ENCODE results near the gene RBKS.
"Not testable (repeated sequence)": the region's sequence is repeated elsewhere in the genome, so short reads cannot be mapped to it uniquely, and the experiment has no call there.

The RBKS gene

GRCh38 chr2:27762951-27763906 lies 127.0 kb downstream of the RBKS start:
- no peaks in the 10 kb centered on the region for H3K4me1 ChIP-seq (ENCODE audit: insufficient read depth, low read length)
- no peak overlapping the region for H3K4me3 ChIP-seq (ENCODE audit: low read length)
- no peak overlapping the region for H3K9ac ChIP-seq (ENCODE audit: low read depth, low read length)
- H3K36me3 ChIP-seq (ENCODE audit: insufficient read depth, low read length) = no peaks in the 10 kb centered on the region
- no peaks in the 10 kb centered on the region for H3K27me3 ChIP-seq (ENCODE audit: insufficient read depth, low read length)
- WGBS = 87% methylated on average over 3 of the region's 3 CpGs
- H3K27ac ChIP-seq (ENCODE audit: low read depth, low read length) = no peak overlapping the region
- H3K9me3 ChIP-seq (ENCODE audit: insufficient read depth, low read depth, low read length) = no peaks in the 10 kb centered on the region

DNA sequence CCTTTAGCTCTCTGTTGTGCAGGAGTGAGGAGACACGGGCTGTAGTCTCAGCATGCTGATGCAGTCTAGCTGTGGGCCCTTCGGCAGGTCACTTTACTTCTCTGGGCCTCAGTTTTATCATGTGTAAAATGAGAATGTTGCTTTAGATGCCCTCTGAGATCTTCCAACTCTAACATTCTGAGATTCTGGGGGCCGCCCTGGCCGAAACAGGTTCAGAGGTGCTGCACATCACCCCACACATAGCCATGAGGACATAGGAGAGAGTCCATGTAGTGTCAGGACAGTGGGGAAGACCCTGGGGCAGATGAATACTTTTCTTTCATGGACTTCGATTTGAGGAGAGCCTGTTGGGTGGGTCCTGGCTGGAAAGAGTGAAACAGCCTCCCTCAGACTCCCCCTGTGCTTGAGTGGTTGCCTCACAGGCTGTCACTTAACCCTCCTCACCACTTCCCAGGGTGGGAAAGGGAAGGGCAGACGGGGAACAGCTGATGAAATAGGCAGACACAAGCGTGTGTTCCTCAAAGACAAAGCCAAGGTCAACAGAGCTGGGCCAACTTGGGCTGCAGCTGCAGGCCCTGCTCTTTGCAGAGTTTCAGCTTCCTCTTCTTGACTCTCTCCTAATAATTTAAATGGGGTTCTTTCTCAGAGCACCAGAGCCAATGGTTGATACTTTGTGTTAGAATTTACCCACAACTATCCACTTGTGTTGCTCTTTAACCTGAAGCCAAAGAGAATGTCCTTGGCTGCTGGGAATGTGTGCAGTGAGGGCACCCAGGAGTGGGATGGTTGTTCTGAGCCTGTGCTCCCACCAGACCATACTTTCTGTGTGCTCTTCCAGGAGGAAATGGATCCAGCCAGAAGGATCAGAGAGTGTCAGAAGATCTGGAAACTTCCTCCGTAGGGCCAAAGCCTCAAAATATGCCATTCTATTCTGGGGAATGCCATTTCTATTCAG lies 133.4 kb downstream of the RBKS start:
- H3K9ac ChIP-seq (ENCODE audit: low read depth, low read length) = no peak overlapping the region
- no peaks in the 10 kb centered on the region for H3K9me3 ChIP-seq (ENCODE audit: insufficient read depth, low read depth, low read length)
- H3K4me1 ChIP-seq (ENCODE audit: insufficient read depth, low read length) = peaks cover 11% of the 10 kb centered on the region
- no peak overlapping the region for H3K4me3 ChIP-seq (ENCODE audit: low read length)
- 92% methylated on average over 6 of the region's 8 CpGs for WGBS
- H3K36me3 ChIP-seq (ENCODE audit: insufficient read depth, low read length) = no peaks in the 10 kb centered on the region
- H3K27me3 ChIP-seq (ENCODE audit: insufficient read depth, low read length) = no peaks in the 10 kb centered on the region
- H3K27ac ChIP-seq (ENCODE audit: low read depth, low read length) = no peak overlapping the region

DNA sequence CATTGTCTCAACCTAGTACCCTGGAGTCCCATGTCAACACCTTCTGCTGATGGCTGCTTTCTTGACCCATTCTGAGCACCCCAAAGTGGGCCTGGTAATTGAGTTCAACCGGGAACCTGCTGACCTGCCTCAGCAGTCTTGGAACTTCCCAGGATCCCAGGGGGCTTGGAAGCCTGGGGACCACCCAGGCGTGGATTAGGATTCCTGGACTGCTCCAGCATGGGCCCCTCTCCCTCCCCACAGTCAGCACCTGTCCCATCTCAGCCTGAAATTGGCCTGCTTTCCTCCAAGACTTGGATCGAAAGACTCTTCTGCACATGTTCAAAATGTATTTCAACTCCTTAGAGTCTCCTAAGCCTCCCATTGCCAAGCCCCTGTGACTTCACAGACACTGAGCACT lies 134.1 kb downstream of the RBKS start:
- WGBS = 91% methylated on average over 3 of the region's 3 CpGs
- Histone ChIP-seq H3K4me3 (ENCODE audit: low read length) (no peak overlapping the region), H3K9me3 (ENCODE audit: insufficient read depth, low read depth, low read length) (no peaks in the 10 kb centered on the region), H3K27me3 (ENCODE audit: insufficient read depth, low read length) (no peaks in the 10 kb centered on the region), H3K4me1 (ENCODE audit: insufficient read depth, low read length) (peaks cover 14% of the 10 kb centered on the region), H3K27ac (ENCODE audit: low read depth, low read length) (no peak overlapping the region), H3K36me3 (ENCODE audit: insufficient read depth, low read length) (no peaks in the 10 kb centered on the region), H3K9ac (ENCODE audit: low read depth, low read length) (no peak overlapping the region)

- WGBS = 85% methylated on average over 5 of the region's 5 CpGs
- Histone ChIP-seq H3K4me3 (ENCODE audit: low read length) (no peak overlapping the region), H3K9me3 (ENCODE audit: insufficient read depth, low read depth, low read length) (no peaks in the 10 kb centered on the region), H3K27me3 (ENCODE audit: insufficient read depth, low read length) (no peaks in the 10 kb centered on the region), H3K36me3 (ENCODE audit: insufficient read depth, low read length) (no peaks in the 10 kb centered on the region), H3K27ac (ENCODE audit: low read depth, low read length) (no peak overlapping the region), H3K4me1 (ENCODE audit: insufficient read depth, low read length) (peaks cover 14% of the 10 kb centered on the region), H3K9ac (ENCODE audit: low read depth, low read length) (no peak overlapping the region)
Measured at GRCh38 chr2:27754831-27755230, 135.4 kb downstream of the RBKS start.

- peaks cover 14% of the 10 kb centered on the region for H3K4me1 ChIP-seq (ENCODE audit: insufficient read depth, low read length)
- H3K4me3 ChIP-seq (ENCODE audit: low read length) = no peak overlapping the region
- no peaks in the 10 kb centered on the region for H3K9me3 ChIP-seq (ENCODE audit: insufficient read depth, low read depth, low read length)
- H3K27ac ChIP-seq (ENCODE audit: low read depth, low read length) = no peak overlapping the region
- no peaks in the 10 kb centered on the region for H3K36me3 ChIP-seq (ENCODE audit: insufficient read depth, low read length)
- no peaks in the 10 kb centered on the region for H3K27me3 ChIP-seq (ENCODE audit: insufficient read depth, low read length)
- 14% methylated on average over 4 of the region's 4 CpGs for WGBS
- no peak overlapping the region for H3K9ac ChIP-seq (ENCODE audit: low read depth, low read length)
Measured at GRCh38 chr2:27754138-27754588, 136.0 kb downstream of the RBKS start.

- Histone ChIP-seq H3K36me3 (ENCODE audit: insufficient read depth, low read length) (no peaks in the 10 kb centered on the region), H3K9me3 (ENCODE audit: insufficient read depth, low read depth, low read length) (peaks cover 3% of the 10 kb centered on the region; the same call in 1 of the 2 replicates), H3K4me1 (ENCODE audit: insufficient read depth, low read length) (peaks cover 14% of the 10 kb centered on the region), H3K27me3 (ENCODE audit: insufficient read depth, low read length) (no peaks in the 10 kb centered on the region), H3K9ac (ENCODE audit: low read depth, low read length) (peak overlapping the region; percentile 89), H3K27ac (ENCODE audit: low read depth, low read length) (peak overlapping the region; percentile 87), H3K4me3 (ENCODE audit: low read length) (peak overlapping the region; percentile 61)
- WGBS = 7% methylated on average over 16 of the region's 16 CpGs
Measured at GRCh38 chr2:27752551-27753237, 137.5 kb downstream of the RBKS start.

GRCh38 chr2:27751377-27751776 lies 138.8 kb downstream of the RBKS start:
- Histone ChIP-seq H3K4me1 (ENCODE audit: insufficient read depth, low read length) (peaks cover 14% of the 10 kb centered on the region), H3K9me3 (ENCODE audit: insufficient read depth, low read depth, low read length) (peaks cover 3% of the 10 kb centered on the region; the same call in 1 of the 2 replicates), H3K9ac (ENCODE audit: low read depth, low read length) (no peak overlapping the region), H3K4me3 (ENCODE audit: low read length) (no peak overlapping the region), H3K27ac (ENCODE audit: low read depth, low read length) (no peak overlapping the region), H3K27me3 (ENCODE audit: insufficient read depth, low read length) (no peaks in the 10 kb centered on the region), H3K36me3 (ENCODE audit: insufficient read depth, low read length) (no peaks in the 10 kb centered on the region)
- WGBS = 85% methylated on average over 6 of the region's 6 CpGs

DNA sequence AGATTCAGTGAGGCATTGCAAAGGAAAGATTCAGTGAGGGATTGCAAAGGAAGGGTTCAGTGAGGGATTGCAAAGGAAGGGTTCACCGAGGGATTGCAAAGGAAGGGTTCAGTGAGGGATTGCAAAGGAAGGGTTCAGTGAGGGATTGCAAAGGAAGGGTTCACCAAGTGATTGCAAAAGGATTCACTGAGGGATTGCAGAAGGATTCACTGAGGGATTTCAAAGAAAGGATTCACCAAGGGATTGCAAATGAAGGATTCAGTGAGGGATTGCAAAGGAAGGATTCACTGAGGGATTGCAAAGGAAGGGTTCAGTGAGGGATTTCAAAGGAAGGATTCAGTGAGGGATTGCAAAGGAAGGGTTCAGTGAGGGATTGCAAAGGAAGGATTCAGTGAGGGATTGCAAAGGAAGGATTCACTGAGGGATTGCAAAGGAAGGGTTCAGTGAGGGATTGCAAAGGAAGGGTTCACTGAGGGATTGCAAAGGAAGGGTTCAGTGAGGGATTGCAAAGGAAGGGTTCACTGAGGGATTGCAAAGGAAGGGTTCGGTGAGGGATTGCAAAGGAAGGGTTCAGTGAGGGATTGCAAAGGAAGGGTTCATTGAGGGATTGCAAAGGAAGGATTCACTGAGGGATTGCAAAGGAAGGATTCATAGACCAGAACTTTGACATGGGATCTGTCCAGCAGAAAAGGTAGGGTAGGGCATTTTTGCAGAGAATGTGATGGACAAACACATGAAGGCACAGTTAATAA lies 141.2 kb downstream of the RBKS start:
- 88% methylated on average over 2 of the region's 2 CpGs for WGBS
- H3K9me3 ChIP-seq (ENCODE audit: insufficient read depth, low read depth, low read length); H3K27ac ChIP-seq (ENCODE audit: low read depth, low read length); H3K36me3 ChIP-seq (ENCODE audit: insufficient read depth, low read length); H3K27me3 ChIP-seq (ENCODE audit: insufficient read depth, low read length); H3K9ac ChIP-seq (ENCODE audit: low read depth, low read length); H3K4me3 ChIP-seq (ENCODE audit: low read length): not testable (repeated sequence)
- H3K4me1 ChIP-seq (ENCODE audit: insufficient read depth, low read length) = peaks cover 14% of the 10 kb centered on the region

- H3K9ac ChIP-seq (ENCODE audit: low read depth, low read length) = no peak overlapping the region
- no peaks in the 10 kb centered on the region for H3K27me3 ChIP-seq (ENCODE audit: insufficient read depth, low read length)
- peaks cover 3% of the 10 kb centered on the region; the same call in 1 of the 2 replicates for H3K9me3 ChIP-seq (ENCODE audit: insufficient read depth, low read depth, low read length)
- H3K4me3 ChIP-seq (ENCODE audit: low read length) = no peak overlapping the region
- no peak overlapping the region for H3K27ac ChIP-seq (ENCODE audit: low read depth, low read length)
- 90% methylated on average over 5 of the region's 6 CpGs for WGBS
- peaks cover 11% of the 10 kb centered on the region for H3K4me1 ChIP-seq (ENCODE audit: insufficient read depth, low read length)
- no peaks in the 10 kb centered on the region for H3K36me3 ChIP-seq (ENCODE audit: insufficient read depth, low read length)
Measured at GRCh38 chr2:27747827-27748352, 142.3 kb downstream of the RBKS start.

- H3K9me3 ChIP-seq (ENCODE audit: insufficient read depth, low read depth, low read length) = peaks cover 3% of the 10 kb centered on the region; the same call in 1 of the 2 replicates
- 100% methylated on average over 1 of the region's 2 CpGs for WGBS
- H3K9ac ChIP-seq (ENCODE audit: low read depth, low read length) = no peak overlapping the region
- H3K36me3 ChIP-seq (ENCODE audit: insufficient read depth, low read length) = no peaks in the 10 kb centered on the region
- H3K4me1 ChIP-seq (ENCODE audit: insufficient read depth, low read length) = 0 out of 2 replicates have a peak, but pooled peaks cover under 1% of the 10 kb centered on the region
- H3K4me3 ChIP-seq (ENCODE audit: low read length) = no peak overlapping the region
- H3K27me3 ChIP-seq (ENCODE audit: insufficient read depth, low read length) = no peaks in the 10 kb centered on the region
- H3K27ac ChIP-seq (ENCODE audit: low read depth, low read length) = no peak overlapping the region
Measured at GRCh38 chr2:27746325-27746724, 143.9 kb downstream of the RBKS start.
